GM13976 (cell line): ENCODE measurements around the gene WBP1L.
"Not testable (repeated sequence)": the region's sequence is repeated elsewhere in the genome, so short reads cannot be mapped to it uniquely, and the experiment has no call there.

ENCODE experiments used
- DNase-seq: peaks from one replicate; pipeline ENCODE4 v3.0.0; 2012; ENCODE audit warnings: low spot score
- CTCF ChIP-seq: IDR thresholded peaks from 2 replicates; pipeline ENCODE4 v1.5.1; 2012; ENCODE audit warnings: borderline replicate concordance, mild to moderate bottlenecking; ENCODE audit not compliant: insufficient read depth; ENCODE audit errors: extremely low read depth, missing control alignments, control extremely low read depth
- in situ Hi-C: fragments of 300-500 bp; cut with MboI; formaldehyde crosslinking; loops from one replicate; pipeline ENCODE4 v1.12.0; 2022; ENCODE audit warnings: low sequenced_read_pairs, mixed read lengths, inconsistent platforms; ENCODE audit not compliant: unreplicated experiment

WBP1L gene

GRCh38 chr10:102731222-102731800 is 12.4 kb upstream of the WBP1L start:
- in situ Hi-C loops, result no loop called here

GRCh38 chr10:102732661-102733060 is 11.1 kb upstream of the WBP1L start:
- TF ChIP-seq CTCF, result no peak
- in situ Hi-C loops, result no loop called here
- DNase-seq, result no peak

More at GRCh38 chr10:102731222-102731800, 12.4 kb upstream of the WBP1L start:
- DNase-seq, result no peak
- no peak for TF ChIP-seq CTCF

- DNase-seq, result no peak
- in situ Hi-C loops, result no loop called here
- no peak for TF ChIP-seq CTCF
Observed at GRCh38 chr10:102735065-102735562, 8.6 kb upstream of the WBP1L start.

GRCh38 chr10:102738692-102739121 is 5.0 kb upstream of the WBP1L start:
- in situ Hi-C loops, result no loop called here
- DNase-seq, result no peak

GRCh38 chr10:102740229-102740628 is 3.5 kb upstream of the WBP1L start:
- in situ Hi-C loops, result no loop called here
- TF ChIP-seq CTCF, result no peak
- no peak for DNase-seq

More at GRCh38 chr10:102738692-102739121, 5.0 kb upstream of the WBP1L start:
- no peak for TF ChIP-seq CTCF

- TF ChIP-seq CTCF, result no peak
- in situ Hi-C loops, result no loop called here
- no peak for DNase-seq
Observed at GRCh38 chr10:102741726-102742237, 2.0 kb upstream of the WBP1L start.

- DNase-seq, in situ Hi-C loops: not testable (repeated sequence)
Observed at GRCh38 chr10:102742313-102742712, 1.4 kb upstream of the WBP1L start.
